Measurements from ENCODE around the gene KRT84. TPM values are rescaled to one million over a fixed set of nuclear protein-coding genes. Genes with fewer than 3 reads are reported as not detected.
A peak's percentile ranks its signal among the peaks of the same experiment; 100 is the strongest.

The KRT84 gene
- total RNA-seq, 1 donor from 2014 or later, result not detected

DNA sequence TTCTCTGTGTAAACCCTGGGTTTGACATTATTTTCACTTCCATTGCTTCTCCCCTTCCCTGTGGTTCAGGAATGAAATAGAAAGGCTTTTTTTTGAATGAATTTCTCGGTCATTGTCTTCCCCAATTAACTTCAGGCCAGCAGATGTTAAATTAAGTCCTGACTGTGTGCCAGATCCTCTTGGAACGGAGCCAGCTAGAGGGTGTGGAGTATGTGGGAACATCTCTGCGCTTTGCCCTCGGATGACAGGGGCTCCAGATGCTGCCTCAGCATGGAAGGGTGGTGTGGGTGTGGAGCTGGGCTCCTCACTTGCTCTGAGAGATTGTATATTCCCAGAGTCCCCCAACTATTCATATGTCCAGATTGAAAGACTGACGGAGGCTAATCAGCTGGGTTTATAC, 31.3 kb downstream of the KRT84 start:
- intact Hi-C loops (cut with DNase I), result no loop called here
- peaks cover 0 to 3% of the 10 kb centered on the region in 2 donors for H3K4me1 ChIP-seq

DNA sequence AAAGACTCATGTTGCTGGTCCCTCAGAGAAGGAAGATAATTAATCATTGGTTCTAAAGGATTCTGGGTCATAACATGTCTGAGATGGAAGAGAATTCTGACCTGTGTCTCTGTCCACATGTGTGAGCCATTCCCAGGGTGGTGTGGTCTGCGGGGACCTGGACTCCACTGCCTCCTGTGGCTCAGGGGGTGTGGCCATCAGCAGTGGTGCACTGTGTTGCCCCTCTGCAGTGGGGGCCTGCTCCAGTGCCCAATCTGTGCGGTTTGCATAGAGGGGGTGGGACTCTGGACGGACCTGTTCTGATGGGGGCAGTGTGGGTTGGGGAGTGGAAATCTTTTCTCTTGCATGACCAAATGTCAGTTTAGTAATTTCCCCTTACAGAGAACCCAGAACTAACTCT, 31.7 kb downstream of the KRT84 start:
- no peak overlapping the region for H3K27ac ChIP-seq
- no peaks in the 10 kb centered on the region for H3K9me3 ChIP-seq
- no peaks in the 10 kb centered on the region for H3K27me3 ChIP-seq
- TF ChIP-seq, protein P1, sequence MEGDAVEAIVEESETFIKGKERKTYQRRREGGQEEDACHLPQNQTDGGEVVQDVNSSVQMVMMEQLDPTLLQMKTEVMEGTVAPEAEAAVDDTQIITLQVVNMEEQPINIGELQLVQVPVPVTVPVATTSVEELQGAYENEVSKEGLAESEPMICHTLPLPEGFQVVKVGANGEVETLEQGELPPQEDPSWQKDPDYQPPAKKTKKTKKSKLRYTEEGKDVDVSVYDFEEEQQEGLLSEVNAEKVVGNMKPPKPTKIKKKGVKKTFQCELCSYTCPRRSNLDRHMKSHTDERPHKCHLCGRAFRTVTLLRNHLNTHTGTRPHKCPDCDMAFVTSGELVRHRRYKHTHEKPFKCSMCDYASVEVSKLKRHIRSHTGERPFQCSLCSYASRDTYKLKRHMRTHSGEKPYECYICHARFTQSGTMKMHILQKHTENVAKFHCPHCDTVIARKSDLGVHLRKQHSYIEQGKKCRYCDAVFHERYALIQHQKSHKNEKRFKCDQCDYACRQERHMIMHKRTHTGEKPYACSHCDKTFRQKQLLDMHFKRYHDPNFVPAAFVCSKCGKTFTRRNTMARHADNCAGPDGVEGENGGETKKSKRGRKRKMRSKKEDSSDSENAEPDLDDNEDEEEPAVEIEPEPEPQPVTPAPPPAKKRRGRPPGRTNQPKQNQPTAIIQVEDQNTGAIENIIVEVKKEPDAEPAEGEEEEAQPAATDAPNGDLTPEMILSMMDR (IDR thresholded peaks at IDR 0.05), result no peak
- intact Hi-C loops (cut with DNase I), result no loop called here
- peak in 1 of 2 donors; percentile 28 for DNase-seq (ENCODE audit: low spot score in 2 of 2)
- no peaks in the 10 kb centered on the region for H3K36me3 ChIP-seq
- H3K4me1 ChIP-seq, result peaks cover 0 to 3% of the 10 kb centered on the region in 2 donors
- H3K4me3 ChIP-seq, result no peak overlapping the region

More for the DNA sequence above, 31.3 kb downstream of the KRT84 start:
- peak in 1 of 2 donors; percentile 41 for DNase-seq (ENCODE audit: low spot score in 2 of 2)
- TF ChIP-seq, protein P1 (IDR thresholded peaks at IDR 0.05), result no peak
- H3K27me3 ChIP-seq, result no peaks in the 10 kb centered on the region
- no peak overlapping the region for H3K4me3 ChIP-seq
- H3K36me3 ChIP-seq, result no peaks in the 10 kb centered on the region
- H3K9me3 ChIP-seq, result no peaks in the 10 kb centered on the region
- no peak overlapping the region for H3K27ac ChIP-seq

DNA sequence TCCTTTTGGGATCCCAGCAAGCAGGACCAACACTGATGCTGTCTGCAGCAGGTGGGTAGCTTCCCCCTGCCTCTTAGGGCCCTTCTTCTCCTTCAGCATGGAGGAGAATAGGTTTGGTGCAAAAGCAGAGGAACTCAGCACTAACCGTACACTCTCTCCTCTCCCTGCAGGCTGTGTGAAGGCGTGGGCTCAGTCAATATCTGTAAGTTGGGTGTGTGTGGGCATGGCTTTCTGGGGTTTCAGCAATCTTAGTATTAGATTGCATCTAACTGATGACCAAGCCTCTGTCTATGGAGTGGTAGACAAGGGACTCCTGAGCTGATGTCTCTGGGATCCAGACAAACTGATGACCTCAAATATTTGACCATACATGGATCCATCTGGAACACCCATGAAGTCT, 32.5 kb downstream of the KRT84 start:
- TF ChIP-seq, protein P1 (IDR thresholded peaks at IDR 0.05), result no peak
- peak in 1 of 2 donors; percentile 15 for DNase-seq (ENCODE audit: low spot score in 2 of 2)
- Histone ChIP-seq H3K36me3 (no peaks in the 10 kb centered on the region), H3K9me3 (no peaks in the 10 kb centered on the region), H3K27ac (no peak overlapping the region), H3K27me3 (no peaks in the 10 kb centered on the region), H3K4me1 (peaks cover 0 to 3% of the 10 kb centered on the region in 2 donors), H3K4me3 (no peak overlapping the region)
- intact Hi-C loops (cut with DNase I), result no loop called here

DNA sequence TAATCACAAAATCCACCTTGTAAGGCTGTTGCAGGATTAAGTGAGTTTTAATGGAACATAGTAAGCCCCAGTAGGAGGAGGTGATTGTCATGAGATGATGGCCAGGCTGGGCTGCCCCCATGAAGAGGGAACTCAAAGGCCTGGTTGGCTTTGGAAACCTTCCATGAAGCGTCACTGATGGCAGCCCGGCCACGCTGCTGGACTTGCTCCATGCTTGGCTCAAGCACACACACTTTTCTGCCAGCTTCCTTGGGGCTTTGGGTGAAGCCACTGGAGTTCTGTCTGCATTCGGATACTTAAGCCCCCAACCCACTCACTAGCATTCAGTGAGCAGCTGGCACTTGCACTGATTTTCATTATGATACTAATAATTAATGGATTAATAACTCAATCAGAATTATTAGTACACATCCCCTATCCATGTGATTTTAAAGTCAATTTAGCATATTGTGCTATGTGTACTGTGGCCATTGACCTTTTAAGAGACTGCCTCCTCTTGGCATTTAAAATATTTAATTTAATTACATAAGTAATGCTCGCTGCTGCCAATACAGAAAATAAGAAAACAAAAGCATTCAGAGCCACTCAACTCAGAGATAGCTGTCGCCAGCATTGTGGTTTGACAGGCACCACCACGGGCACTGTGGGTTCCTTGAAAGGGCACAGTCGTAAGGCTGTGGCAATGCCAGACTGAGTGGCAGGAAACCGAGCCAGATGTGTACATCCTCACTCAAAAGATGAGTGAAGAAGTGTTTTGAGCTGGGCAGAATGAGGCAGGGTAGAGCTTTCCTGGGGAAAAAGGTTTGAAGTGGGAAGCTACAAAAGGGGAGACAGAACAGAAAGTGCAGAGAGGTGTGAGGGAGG, 34.0 kb downstream of the KRT84 start:
- Histone ChIP-seq H3K27ac (no peak overlapping the region), H3K4me3 (no peak overlapping the region), H3K9me3 (no peaks in the 10 kb centered on the region), H3K27me3 (no peaks in the 10 kb centered on the region), H3K4me1 (peaks cover 0 to 3% of the 10 kb centered on the region in 2 donors), H3K36me3 (no peaks in the 10 kb centered on the region)
- peak in 1 of 2 donors; percentile 65 for DNase-seq (ENCODE audit: low spot score in 2 of 2)
- TF ChIP-seq, protein P1 (IDR thresholded peaks at IDR 0.05), result no peak
- intact Hi-C loops (cut with DNase I), result no loop called here

DNA sequence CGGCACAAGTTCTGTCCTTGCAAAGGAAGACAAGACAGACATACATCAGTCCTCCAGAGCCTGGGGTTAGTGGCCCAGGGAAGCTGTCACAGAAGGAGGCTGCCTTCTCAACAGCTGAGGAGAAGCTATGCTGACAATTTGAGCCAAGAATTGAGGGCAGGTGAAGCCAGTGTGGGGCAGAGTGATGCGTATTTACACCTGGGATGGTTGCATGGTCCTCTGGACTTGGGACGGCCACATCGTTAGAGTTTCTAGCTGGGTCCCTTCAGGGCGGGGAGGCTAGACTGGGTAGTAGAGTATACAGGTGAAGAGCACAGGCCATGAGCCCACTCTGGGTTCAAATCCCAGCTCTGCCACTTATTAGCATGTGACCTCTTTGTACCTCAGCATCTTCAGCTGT, 34.7 kb downstream of the KRT84 start:
- Histone ChIP-seq H3K27ac (no peak overlapping the region), H3K9me3 (no peaks in the 10 kb centered on the region), H3K36me3 (no peaks in the 10 kb centered on the region), H3K4me3 (no peak overlapping the region), H3K27me3 (no peaks in the 10 kb centered on the region), H3K4me1 (peaks cover 0 to 3% of the 10 kb centered on the region in 2 donors)
- intact Hi-C loops (cut with DNase I), result no loop called here
- TF ChIP-seq, protein P1 (IDR thresholded peaks at IDR 0.05), result no peak
- DNase-seq (ENCODE audit: low spot score in 2 of 2), result peak in 1 of 2 donors; percentile 40

Measured in ascending aorta (tissue), 2 donors.